Measurements from ENCODE around the gene TTC39A. TPM values are rescaled to one million over a fixed set of nuclear protein-coding genes. Genes with fewer than 3 reads are reported as not detected.

TTC39A gene
- total and polyA plus RNA-seq, 2 donors from 2014 or later, result 31.4 to 70.1 TPM

- Histone ChIP-seq H3K4me1 (ENCODE audit: control insufficient read depth in 2 of 3, insufficient read depth in 2 of 3, low read depth in 1 of 3, low read length in 3 of 3) (peaks cover 0 to 2% (median 0%) of the 10 kb centered on the region in 3 donors), H3K27me3 (ENCODE audit: control insufficient read depth, insufficient read depth, low read length) (peaks cover 6% of the 10 kb centered on the region), H3K9ac (ENCODE audit: low read length in 3 of 3) (no peak overlapping the region), H3K36me3 (ENCODE audit: control insufficient read depth in 2 of 3, insufficient read depth in 3 of 3, low read length in 3 of 3) (no peaks in the 10 kb centered on the region), H3K27ac (ENCODE audit: low read depth in 2 of 2, low read length in 2 of 2) (no peak overlapping the region), H3K4me3 (ENCODE audit: low read length in 3 of 3) (no peak overlapping the region), H3K9me3 (ENCODE audit: control insufficient read depth in 2 of 3, insufficient read depth in 1 of 3, low read length in 3 of 3) (no peaks in the 10 kb centered on the region)
- TF ChIP-seq CTCF (IDR thresholded peaks at IDR 0.05; ENCODE audit: borderline replicate concordance, extremely low read depth, insufficient read depth), result no peak
- intact Hi-C loops (cut with DNase I), result no loop called here
- no peak for FAIRE-seq
- no peak for DNase-seq
Measured at GRCh38 chr1:51343624-51344023, 13.3 kb upstream of the TTC39A start.

GRCh38 chr1:51342591-51343206 is 12.3 kb upstream of the TTC39A start:
- Histone ChIP-seq H3K9ac (ENCODE audit: low read length in 3 of 3) (no peak overlapping the region), H3K36me3 (ENCODE audit: control insufficient read depth in 2 of 3, insufficient read depth in 3 of 3, low read length in 3 of 3) (no peaks in the 10 kb centered on the region), H3K27ac (ENCODE audit: low read depth in 2 of 2, low read length in 2 of 2) (no peak overlapping the region), H3K4me1 (ENCODE audit: control insufficient read depth in 2 of 3, insufficient read depth in 2 of 3, low read depth in 1 of 3, low read length in 3 of 3) (peaks cover 0 to 2% (median 0%) of the 10 kb centered on the region in 3 donors), H3K9me3 (ENCODE audit: control insufficient read depth in 2 of 3, insufficient read depth in 1 of 3, low read length in 3 of 3) (no peaks in the 10 kb centered on the region), H3K4me3 (ENCODE audit: low read length in 3 of 3) (no peak overlapping the region), H3K27me3 (ENCODE audit: control insufficient read depth, insufficient read depth, low read length) (peaks cover 6% of the 10 kb centered on the region)
- DNase-seq (no peak), FAIRE-seq (no peak)
- no peak for TF ChIP-seq CTCF (IDR thresholded peaks at IDR 0.05; ENCODE audit: borderline replicate concordance, extremely low read depth, insufficient read depth)
- intact Hi-C loops (cut with DNase I), result no loop called here

GRCh38 chr1:51341876-51342496 is 11.6 kb upstream of the TTC39A start:
- no peak for DNase-seq
- Histone ChIP-seq H3K4me1 (ENCODE audit: control insufficient read depth in 2 of 3, insufficient read depth in 2 of 3, low read depth in 1 of 3, low read length in 3 of 3) (peaks cover 0 to 2% (median 0%) of the 10 kb centered on the region in 3 donors), H3K9me3 (ENCODE audit: control insufficient read depth in 2 of 3, insufficient read depth in 1 of 3, low read length in 3 of 3) (no peaks in the 10 kb centered on the region), H3K4me3 (ENCODE audit: low read length in 3 of 3) (no peak overlapping the region), H3K27ac (ENCODE audit: low read depth in 2 of 2, low read length in 2 of 2) (no peak overlapping the region), H3K27me3 (ENCODE audit: control insufficient read depth, insufficient read depth, low read length) (peaks cover 6% of the 10 kb centered on the region), H3K9ac (ENCODE audit: low read length in 3 of 3) (no peak overlapping the region), H3K36me3 (ENCODE audit: control insufficient read depth in 2 of 3, insufficient read depth in 3 of 3, low read length in 3 of 3) (no peaks in the 10 kb centered on the region)
- intact Hi-C loops (cut with DNase I), result no loop called here
- TF ChIP-seq CTCF (IDR thresholded peaks at IDR 0.05; ENCODE audit: borderline replicate concordance, extremely low read depth, insufficient read depth), result no peak
- no peak for FAIRE-seq
